Activated CD4-positive, alpha-beta T cell treated with anti-CD3 and anti-CD28 coated beads, Interleukin-2, amount 10 ng/mL, durations not matched to agents 7 days and 5 days (primary cell): Measurements from ENCODE around the gene TMEM272. TPM values are rescaled to one million over a fixed set of nuclear protein-coding genes. Genes with fewer than 3 reads are reported as not detected.

Source experiments
- CTCF ChIA-PET: fragments of 350-600 bp; sonication (Branson Sonifier 250); formaldehyde crosslinking; loops from one replicate; lab custom pipeline; 2021; ENCODE audit warnings: antibody characterized with exemption; lab: Charles Lee
- POLR2A ChIA-PET: fragments of 350-600 bp; sonication (Branson Sonifier 250); formaldehyde crosslinking; loops from one replicate; lab custom pipeline; 2021; ENCODE audit warnings: antibody characterized with exemption; lab: Charles Lee
- DNase-seq: peaks from one replicate; pipeline ENCODE4 v3.0.0-alpha.2; 2020
- H3K27ac Mint-ChIP-seq: one replicate; pipeline ENCODE4 v1.8.0; 2021; ENCODE audit warnings: mild to moderate bottlenecking, moderate library complexity, mixed read lengths
- H3K27me3 Mint-ChIP-seq: one replicate; pipeline ENCODE4 v1.8.0; 2021; ENCODE audit warnings: mixed read lengths
- H3K36me3 Mint-ChIP-seq: one replicate; pipeline ENCODE4 v1.8.0; 2021; ENCODE audit warnings: low read depth, mixed read lengths
- H3K4me1 Mint-ChIP-seq: one replicate; pipeline ENCODE4 v1.8.0; 2021; ENCODE audit warnings: mixed read lengths
- H3K4me3 Mint-ChIP-seq: one replicate; pipeline ENCODE4 v1.8.0; 2021; ENCODE audit warnings: mild to moderate bottlenecking, moderate library complexity, mixed read lengths
- H3K9me3 Mint-ChIP-seq: one replicate; pipeline ENCODE4 v1.8.0; 2021; ENCODE audit warnings: mixed read lengths
- total RNA-seq, 2 experiments: library from RNA; stranded (reverse); gene quantifications; one replicate each; pipeline ENCODE4 v1.2.3, GENCODE V29; 2021

TMEM272 gene, protein sequence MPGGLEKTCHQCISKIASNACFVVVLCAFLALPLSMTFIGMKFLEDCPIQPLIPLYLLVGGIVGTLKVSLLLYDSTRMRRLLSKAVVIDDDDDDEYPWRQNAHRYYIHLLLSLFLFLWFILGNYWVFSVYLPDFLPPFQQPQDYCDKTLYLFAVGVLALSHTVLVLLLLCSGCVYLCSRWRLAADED
- 1 to 10 TPM; 1.3 to 1.5 TPM for total RNA-seq

DNA sequence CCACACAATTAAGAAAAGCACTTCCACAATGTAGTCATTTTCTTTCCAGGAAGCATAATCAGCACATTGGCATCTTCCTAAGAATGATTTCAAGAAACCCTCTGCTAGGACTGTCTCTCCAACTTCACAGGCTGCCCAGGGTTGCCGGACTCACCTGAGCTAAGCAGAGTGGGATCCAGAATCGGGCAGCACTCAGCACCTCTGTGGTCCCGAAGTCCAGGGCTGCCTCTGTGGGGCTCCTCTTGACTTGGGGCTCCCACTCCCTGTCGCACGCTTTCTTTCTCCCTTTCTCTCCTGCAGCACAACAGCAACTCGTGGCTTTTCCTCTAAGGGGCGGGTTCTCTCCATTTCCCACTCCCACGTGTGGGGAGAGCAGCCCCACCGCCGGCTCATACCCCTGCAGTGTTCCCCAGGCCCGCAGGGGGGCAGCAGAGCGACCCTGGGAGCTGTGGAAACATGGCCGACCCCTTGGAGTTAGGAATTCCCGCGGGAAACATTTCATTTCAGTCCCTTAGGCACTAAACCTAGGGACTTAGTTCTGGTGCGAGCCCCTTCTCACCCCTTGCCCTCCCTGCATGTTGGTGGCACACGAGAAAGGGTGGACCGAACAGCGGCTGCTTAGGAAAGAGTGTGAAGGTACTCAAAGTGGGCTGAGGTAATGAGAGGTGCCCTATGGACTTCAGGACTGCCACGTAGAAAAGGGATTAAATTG is at the start of gene TMEM272:
Gene TMEM272 (minus strand): TSS at position 316 of the 712 bp plus-strand sequence. CDS start 6,647 bp downstream, outside the sequence.
- CTCF ChIA-PET, result interaction anchor here (0.9 to 2.6 kb wide), 3 partner anchors 15 to 558 kb away, joined by 3 to 7 read pairs (median 4); no protein-coding TSS in a partner anchor
- H3K4me3 Mint-ChIP-seq, result no peak within 1 kb of the TSS
- H3K27ac Mint-ChIP-seq, result no peak within 1 kb of the TSS
- H3K27me3 Mint-ChIP-seq, result peaks cover 13% of the 10 kb centered on the region
- peaks cover 12% of the 10 kb centered on the region for H3K4me1 Mint-ChIP-seq
- POLR2A ChIA-PET, result interaction anchor here (0.7 kb wide), 1 partner anchor 19 kb away, joined by 3 read pairs; no protein-coding TSS in a partner anchor
- no peaks in the 10 kb centered on the region for H3K9me3 Mint-ChIP-seq
- no peaks in the 10 kb centered on the region for H3K36me3 Mint-ChIP-seq
- DNase-seq, result peak; percentile 40

DNA sequence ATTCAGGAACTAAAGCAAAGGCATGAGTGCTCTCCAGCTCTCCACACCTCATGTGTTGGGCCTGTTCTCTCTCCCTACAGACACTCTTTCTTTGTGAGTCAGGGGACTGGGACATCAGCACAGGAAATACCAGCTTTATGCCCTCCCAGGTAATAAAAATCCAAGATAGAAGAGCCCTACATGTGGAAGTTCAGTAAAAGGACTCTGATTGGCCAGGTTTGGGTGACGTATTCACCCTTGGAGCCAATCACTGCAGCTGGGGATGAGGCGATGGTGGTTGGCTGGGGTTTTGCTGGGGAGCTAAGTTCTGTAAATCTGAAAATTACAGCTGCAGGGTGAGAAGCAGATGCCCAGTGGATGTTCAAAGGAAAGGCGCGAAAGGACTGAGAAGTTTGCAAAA is 49.3 kb upstream of the TMEM272 start:
- Mint-ChIP-seq H3K27me3 (no peaks in the 10 kb centered on the region), H3K4me3 (no peak overlapping the region), H3K36me3 (no peaks in the 10 kb centered on the region), H3K9me3 (no peaks in the 10 kb centered on the region), H3K27ac (no peak overlapping the region), H3K4me1 (peaks cover 2% of the 10 kb centered on the region)
- POLR2A ChIA-PET, result no interaction called here
- DNase-seq, result no peak
- CTCF ChIA-PET, result interaction anchor here (1.1 to 1.4 kb wide), 2 partner anchors 11 to 234 kb away, joined by 4 read pairs; no protein-coding TSS in a partner anchor

DNA sequence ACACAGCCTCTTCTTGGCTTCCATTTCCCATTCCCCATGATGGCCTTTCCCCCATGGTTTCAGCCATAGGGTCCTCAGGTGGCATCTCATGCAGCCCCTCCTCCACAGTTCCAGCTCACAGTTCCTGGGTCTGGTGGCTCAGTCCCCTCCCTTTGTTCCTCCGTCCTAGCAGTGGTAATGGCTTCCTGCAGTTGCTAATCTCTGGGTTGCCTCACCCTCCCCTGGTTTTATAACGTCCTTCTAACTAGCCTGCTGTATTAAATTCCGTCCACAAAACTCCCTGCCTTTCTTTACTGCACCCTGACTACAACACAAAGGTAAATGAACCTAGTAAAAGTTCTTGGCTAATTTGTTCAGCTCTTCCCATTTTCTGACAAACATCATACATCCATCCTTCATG is 47.7 kb upstream of the TMEM272 start:
- Mint-ChIP-seq H3K4me3 (no peak overlapping the region), H3K36me3 (no peaks in the 10 kb centered on the region), H3K27ac (no peak overlapping the region), H3K27me3 (no peaks in the 10 kb centered on the region), H3K4me1 (peaks cover 2% of the 10 kb centered on the region), H3K9me3 (no peaks in the 10 kb centered on the region)
- DNase-seq, result no peak
- CTCF ChIA-PET, result interaction anchor here (1.4 to 1.7 kb wide), 2 partner anchors 70 to 235 kb away, joined by 4 read pairs; no protein-coding TSS in a partner anchor
- POLR2A ChIA-PET, result no interaction called here

DNA sequence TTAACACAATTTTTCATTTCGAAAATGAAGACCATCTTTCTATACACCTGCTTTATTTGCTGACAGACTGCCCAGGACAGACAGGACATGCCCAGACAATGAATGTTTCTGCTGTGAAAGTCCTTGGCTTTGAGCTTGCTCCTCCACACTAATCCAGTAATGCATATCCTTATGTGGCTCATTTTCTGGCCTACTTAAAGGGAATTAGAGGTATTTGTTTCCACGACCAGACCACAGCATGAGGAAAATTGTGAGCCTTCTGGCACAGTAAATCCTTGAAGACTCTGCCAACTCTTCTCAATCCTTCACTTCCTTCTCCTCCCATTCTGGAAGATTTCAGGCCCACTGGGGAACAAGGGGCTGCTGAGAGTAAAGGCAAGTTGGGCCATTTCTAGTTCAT is 42.5 kb upstream of the TMEM272 start:
- Mint-ChIP-seq H3K9me3 (peaks cover 7% of the 10 kb centered on the region), H3K4me3 (no peak overlapping the region), H3K36me3 (no peaks in the 10 kb centered on the region), H3K4me1 (no peaks in the 10 kb centered on the region), H3K27ac (no peak overlapping the region), H3K27me3 (peaks cover 9% of the 10 kb centered on the region)
- DNase-seq, result no peak
- ChIA-PET CTCF (no interaction called here), POLR2A (no interaction called here)

DNA sequence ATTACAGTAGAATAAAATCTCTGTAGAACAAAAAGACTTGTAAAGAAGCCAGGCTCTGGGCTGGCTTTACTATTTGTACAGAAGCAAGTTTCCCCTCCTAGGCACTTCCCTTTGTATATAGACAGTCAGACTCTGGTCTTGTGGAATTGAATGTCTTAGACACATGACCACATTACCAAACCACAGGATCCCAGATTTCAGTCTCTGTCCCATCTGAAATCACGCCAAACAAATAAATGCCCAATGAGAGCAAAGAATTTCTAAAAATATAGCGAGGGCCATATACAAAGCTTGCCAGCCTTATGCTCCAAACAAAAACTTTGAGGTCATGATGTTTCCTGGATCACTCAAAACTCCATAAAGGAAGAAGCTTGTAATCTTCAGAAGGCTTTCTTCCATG is 40.7 kb upstream of the TMEM272 start:
- no peak overlapping the region for H3K4me3 Mint-ChIP-seq
- peaks cover 14% of the 10 kb centered on the region for H3K9me3 Mint-ChIP-seq
- no peaks in the 10 kb centered on the region for H3K4me1 Mint-ChIP-seq
- H3K36me3 Mint-ChIP-seq, result no peaks in the 10 kb centered on the region
- DNase-seq, result no peak
- no peak overlapping the region for H3K27ac Mint-ChIP-seq
- ChIA-PET CTCF (no interaction called here), POLR2A (no interaction called here)
- peaks cover 9% of the 10 kb centered on the region for H3K27me3 Mint-ChIP-seq

DNA sequence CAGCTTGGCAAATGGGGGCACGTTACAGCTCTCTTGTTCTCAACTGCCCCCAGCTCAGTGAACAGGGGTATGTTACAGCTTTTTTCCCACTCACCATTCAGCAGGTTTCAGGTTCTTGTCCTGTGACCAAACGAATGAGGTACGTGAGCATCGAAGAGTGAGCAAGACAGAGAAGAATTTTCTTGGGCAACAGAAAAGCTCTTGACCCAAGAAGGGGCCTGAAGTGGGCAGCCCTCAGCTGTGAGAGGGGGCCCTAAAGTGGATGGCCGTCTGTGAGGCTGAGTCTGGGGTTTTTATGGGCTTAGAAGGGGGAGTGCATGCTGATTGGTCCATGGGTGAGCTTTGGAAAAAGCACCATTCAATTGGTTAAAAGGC is 38.2 kb upstream of the TMEM272 start:
- Mint-ChIP-seq H3K27ac (no peak overlapping the region), H3K36me3 (no peaks in the 10 kb centered on the region), H3K4me3 (no peak overlapping the region), H3K4me1 (peaks cover 3% of the 10 kb centered on the region), H3K27me3 (peaks cover 9% of the 10 kb centered on the region), H3K9me3 (peaks cover 15% of the 10 kb centered on the region)
- ChIA-PET CTCF (interaction anchor here (1.3 to 1.9 kb wide), 2 partner anchors 9 to 36 kb away, joined by 6 read pairs; no protein-coding TSS in a partner anchor), POLR2A (interaction anchor here (0.6 kb wide), 1 partner anchor 286 kb away, joined by 6 read pairs; no protein-coding TSS in a partner anchor)
- DNase-seq, result no peak

DNA sequence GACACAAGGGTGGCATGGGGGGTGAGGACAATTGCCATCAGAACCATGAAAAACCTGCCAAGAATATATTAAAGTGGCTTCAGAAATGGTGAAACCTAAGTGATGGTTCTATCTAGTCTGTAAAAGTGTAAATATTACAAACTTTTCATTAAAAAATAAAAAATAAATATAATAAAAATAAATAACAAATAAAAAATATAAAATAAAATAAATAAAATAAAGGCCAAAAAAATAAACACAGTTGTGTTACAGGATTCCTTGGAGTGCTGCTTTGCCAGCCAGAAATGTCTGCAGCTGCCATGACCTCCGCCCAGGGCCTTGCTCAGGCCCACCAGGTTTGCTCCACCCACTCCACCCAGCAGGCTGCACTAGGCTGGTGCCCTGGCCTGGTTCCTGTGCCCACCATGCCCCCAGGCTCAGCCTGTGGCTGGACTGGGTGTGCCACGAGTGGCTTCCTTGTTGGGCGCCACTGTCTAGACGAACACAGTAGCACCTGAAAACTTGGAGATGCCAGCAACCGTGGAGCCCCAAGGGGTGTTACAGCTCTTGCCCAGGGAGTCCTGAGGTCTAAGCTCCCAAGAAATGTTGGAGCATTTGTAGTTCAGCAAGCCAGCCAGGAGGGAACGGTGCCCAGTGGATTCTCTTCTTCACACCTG is 37.7 kb upstream of the TMEM272 start:
- CTCF ChIA-PET, result interaction anchor here (1.3 to 1.9 kb wide), 3 partner anchors 8 to 36 kb away, joined by 5 to 6 read pairs (median 6); no protein-coding TSS in a partner anchor
- Mint-ChIP-seq H3K4me1 (peaks cover 3% of the 10 kb centered on the region), H3K27me3 (peaks cover 9% of the 10 kb centered on the region), H3K36me3 (no peaks in the 10 kb centered on the region), H3K4me3 (no peak overlapping the region), H3K27ac (no peak overlapping the region), H3K9me3 (peaks cover 15% of the 10 kb centered on the region)
- DNase-seq, result no peak
- POLR2A ChIA-PET, result interaction anchor here (0.6 kb wide), 1 partner anchor 287 kb away, joined by 6 read pairs; no protein-coding TSS in a partner anchor

DNA sequence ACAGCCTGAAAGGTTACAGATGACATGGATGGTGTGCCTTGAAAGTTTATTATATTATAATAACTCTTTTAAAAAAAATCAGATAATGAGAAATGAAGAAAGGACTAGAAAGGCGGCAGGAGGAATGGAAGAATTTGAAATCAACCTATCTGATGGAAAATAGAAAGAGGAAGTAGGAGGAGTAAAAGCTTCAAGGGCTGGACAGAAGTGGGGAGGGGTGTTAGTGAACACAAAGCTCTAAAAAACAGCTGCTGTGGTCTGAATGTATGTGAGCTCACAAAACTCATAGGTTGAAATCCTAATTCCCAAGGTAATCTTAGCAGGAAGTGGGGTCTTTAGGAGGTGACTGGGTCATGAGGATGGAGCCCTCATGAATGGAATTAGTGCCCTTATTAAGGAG is 36.3 kb upstream of the TMEM272 start:
- H3K4me1 Mint-ChIP-seq, result peaks cover 3% of the 10 kb centered on the region
- ChIA-PET POLR2A (no interaction called here), CTCF (interaction anchor here (1.9 kb wide), 2 partner anchors 10 to 34 kb away, joined by 5 to 6 read pairs; no protein-coding TSS in a partner anchor)
- H3K27ac Mint-ChIP-seq, result no peak overlapping the region
- no peak for DNase-seq
- H3K27me3 Mint-ChIP-seq, result peaks cover 5% of the 10 kb centered on the region
- no peak overlapping the region for H3K4me3 Mint-ChIP-seq
- H3K36me3 Mint-ChIP-seq, result no peaks in the 10 kb centered on the region
- H3K9me3 Mint-ChIP-seq, result peaks cover 15% of the 10 kb centered on the region

DNA sequence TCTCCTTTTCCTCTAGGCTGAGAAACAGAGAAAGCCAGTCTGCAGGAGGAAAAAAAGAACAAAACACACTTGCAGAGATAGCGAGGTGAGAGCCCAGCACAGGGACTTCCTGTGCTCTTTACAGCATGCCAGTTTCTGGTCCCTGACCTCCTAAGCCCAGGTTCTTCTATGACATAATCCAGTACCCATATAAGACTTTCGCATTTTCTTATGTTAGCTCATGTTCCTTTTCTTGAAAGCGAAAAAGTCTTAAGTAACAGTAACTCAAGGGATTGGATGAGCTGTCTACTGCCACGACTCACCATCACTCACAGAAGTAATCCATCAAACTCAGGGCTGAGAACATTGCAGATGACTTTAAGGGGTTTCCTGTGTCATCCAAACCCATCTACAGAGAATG is 34.2 kb upstream of the TMEM272 start:
- CTCF ChIA-PET, result no interaction called here

DNA sequence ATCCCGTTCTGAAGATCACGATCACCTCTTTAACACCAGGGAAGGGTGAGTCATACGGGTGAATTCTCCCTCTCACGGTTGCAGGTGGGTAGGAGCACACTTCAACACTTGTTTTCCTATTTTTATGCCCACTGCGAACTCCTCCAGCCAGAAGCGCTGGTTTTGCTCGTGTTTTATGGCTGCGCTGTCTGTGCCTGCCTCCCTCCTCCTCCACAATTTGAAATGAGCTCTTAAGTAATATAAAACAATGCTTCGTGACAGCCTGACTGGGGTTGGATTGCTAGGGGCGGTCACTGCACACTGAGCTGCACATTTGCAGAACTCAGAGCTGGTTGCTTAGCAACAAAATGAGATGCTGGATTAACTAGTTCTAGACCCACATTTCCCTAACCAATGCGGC is 29.7 kb upstream of the TMEM272 start:
- DNase-seq, result no peak
- Mint-ChIP-seq H3K36me3 (no peaks in the 10 kb centered on the region), H3K27ac (no peak overlapping the region), H3K4me1 (peaks cover 3% of the 10 kb centered on the region), H3K4me3 (no peak overlapping the region), H3K9me3 (no peaks in the 10 kb centered on the region), H3K27me3 (peaks cover 3% of the 10 kb centered on the region)
- CTCF ChIA-PET, result interaction anchor here (1.0 to 1.6 kb wide), 3 partner anchors 9 to 21 kb away, joined by 3 to 6 read pairs (median 4); no protein-coding TSS in a partner anchor
- POLR2A ChIA-PET, result no interaction called here

More for the DNA sequence above, 34.2 kb upstream of the TMEM272 start:
- no peak overlapping the region for H3K27ac Mint-ChIP-seq
- no peak overlapping the region for H3K4me3 Mint-ChIP-seq
- no peaks in the 10 kb centered on the region for H3K27me3 Mint-ChIP-seq
- POLR2A ChIA-PET, result no interaction called here
- no peaks in the 10 kb centered on the region for H3K36me3 Mint-ChIP-seq
- H3K4me1 Mint-ChIP-seq, result peaks cover 3% of the 10 kb centered on the region
- peaks cover 15% of the 10 kb centered on the region for H3K9me3 Mint-ChIP-seq
- DNase-seq, result no peak

DNA sequence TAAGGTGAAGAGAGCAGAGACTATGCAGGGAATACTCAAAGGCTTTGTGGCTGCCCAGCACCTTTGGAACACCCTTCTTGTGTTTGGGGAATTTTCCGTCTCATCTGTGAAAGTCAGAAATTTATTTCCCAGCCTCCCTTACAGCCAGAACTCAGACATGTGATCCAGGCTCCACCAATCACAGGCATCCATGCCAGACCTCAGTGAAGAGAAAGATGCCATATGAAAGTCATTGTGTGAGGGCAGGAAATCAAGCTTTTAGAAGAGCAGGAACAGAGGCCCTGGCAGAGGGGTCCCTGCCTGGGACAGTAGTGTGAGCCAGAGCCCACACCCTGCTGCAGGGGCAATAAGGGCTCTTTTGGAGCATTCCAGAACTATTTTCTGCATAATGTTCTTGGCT is 28.9 kb upstream of the TMEM272 start:
- H3K9me3 Mint-ChIP-seq, result no peaks in the 10 kb centered on the region
- no peaks in the 10 kb centered on the region for H3K4me1 Mint-ChIP-seq
- DNase-seq, result no peak
- no peak overlapping the region for H3K4me3 Mint-ChIP-seq
- no peaks in the 10 kb centered on the region for H3K36me3 Mint-ChIP-seq
- ChIA-PET POLR2A (no interaction called here), CTCF (interaction anchor here (1.0 to 1.6 kb wide), 2 partner anchors 10 kb away, joined by 3 to 6 read pairs; no protein-coding TSS in a partner anchor)
- H3K27me3 Mint-ChIP-seq, result peaks cover 3% of the 10 kb centered on the region
- H3K27ac Mint-ChIP-seq, result no peak overlapping the region

DNA sequence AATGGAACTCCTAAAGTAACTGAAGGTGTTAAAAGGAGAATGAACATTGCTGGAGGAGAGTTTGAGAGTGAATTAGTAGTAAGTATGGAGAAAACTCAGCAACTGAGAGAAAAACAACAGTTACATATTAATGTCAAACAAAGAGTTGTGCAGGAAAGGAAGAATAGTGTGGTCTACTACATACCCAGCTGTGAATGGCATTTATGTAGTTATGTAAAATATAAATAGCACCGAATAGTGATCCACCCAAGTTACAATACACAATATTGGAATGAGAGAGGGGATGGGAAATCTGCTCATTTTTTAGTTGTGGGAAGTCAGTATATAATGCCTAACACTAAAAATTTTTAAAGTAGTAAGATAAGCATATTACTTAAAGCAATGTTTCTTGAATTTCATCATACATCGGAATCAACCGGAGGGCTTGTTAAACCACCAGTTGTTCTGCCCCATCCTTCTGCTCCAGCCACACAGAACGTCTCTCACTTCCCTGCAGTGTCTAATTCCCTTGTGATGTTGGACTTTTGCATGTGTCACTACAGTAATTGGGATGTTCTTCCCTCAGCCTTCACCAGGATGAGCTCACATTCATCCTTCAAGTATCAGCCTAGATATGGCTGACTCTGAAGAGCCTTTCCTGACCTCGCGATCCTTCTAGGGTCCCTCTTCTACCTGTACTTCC is 28.3 kb upstream of the TMEM272 start:
- DNase-seq, result no peak
- Mint-ChIP-seq H3K4me3 (no peak overlapping the region), H3K4me1 (no peaks in the 10 kb centered on the region), H3K9me3 (no peaks in the 10 kb centered on the region), H3K27me3 (peaks cover 5% of the 10 kb centered on the region), H3K27ac (no peak overlapping the region), H3K36me3 (no peaks in the 10 kb centered on the region)
- CTCF ChIA-PET, result no interaction called here
- POLR2A ChIA-PET, result no interaction called here
